Measurements from ENCODE around the gene MGA.

Gene MGA

DNA sequence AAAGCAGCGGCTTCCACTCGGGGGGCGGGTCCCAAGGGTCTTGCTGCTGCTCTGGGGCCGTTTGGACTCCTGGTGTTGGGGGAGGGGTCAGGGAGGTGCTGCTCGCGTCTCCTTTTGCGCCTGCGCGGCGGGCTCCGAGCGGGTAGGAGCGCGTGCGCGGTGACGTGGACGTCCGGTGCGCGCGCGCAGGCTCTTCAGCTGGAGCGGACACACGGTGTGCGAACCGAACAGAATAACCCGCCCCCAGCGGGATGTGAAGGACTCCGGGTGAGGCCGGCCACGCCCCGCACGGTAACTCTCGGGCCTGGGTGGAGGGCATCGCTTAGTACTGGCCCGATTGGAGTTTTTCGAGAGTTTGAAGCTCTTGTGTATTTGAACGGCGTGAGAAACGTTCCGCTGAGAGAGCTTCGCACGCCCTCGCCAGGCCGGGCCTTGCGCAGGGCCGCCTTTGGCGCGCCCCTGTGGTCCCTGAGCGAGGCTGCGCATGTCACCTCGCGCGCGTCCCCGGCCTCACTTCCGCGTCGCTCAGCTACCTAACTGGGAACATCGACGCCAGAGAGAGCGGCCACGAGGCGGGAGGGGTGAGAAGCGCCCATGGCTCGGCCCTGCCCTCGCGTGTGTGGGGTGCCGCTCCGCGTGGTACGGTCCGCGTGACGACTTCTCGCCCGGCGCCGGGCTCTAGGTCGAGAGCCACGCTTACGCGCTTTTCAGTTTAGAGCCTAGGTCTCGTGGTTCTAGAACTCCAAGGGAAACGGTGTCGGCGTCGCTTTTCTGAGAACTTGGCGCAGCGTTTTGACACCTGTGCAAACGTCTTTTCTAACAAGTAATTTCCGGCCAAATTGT is at the start of gene MGA:
TSS of gene MGA (plus strand) at position 171 of the 843 bp plus-strand sequence.
- DNase-seq, result peak; percentile 91

DNA sequence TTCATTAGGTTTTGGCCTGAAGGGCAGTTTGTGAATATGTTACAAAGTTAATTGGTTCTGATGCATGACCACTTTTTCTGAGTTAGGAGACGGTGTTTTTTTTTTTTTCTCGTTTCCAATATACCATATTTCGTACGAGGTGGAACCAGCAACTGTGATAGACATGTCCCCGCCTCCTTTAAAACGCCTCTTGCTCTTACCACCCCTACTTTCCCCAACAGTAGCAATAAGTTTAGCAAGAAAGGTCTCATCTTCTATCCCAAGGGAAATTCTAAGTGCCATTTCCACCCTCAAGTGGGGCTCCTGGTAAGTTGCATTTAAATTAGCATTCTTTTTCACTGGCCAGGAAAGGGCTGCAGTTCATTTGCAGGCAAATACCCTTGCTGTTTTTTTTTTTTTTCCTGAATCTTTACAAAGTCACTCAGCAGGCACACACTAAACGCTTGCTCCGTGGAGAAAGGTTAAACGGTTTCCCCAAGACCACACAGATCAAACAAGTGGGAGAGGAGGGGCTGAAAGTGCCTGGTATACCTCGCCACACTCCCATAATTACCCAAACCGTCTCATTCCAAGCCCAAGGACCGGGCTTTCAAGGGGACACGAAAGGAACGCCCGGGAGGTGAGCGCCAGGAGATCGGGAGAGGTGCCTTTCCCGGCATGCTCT is 39.5 kb upstream of the MGA start:
- no peak for DNase-seq

DNA sequence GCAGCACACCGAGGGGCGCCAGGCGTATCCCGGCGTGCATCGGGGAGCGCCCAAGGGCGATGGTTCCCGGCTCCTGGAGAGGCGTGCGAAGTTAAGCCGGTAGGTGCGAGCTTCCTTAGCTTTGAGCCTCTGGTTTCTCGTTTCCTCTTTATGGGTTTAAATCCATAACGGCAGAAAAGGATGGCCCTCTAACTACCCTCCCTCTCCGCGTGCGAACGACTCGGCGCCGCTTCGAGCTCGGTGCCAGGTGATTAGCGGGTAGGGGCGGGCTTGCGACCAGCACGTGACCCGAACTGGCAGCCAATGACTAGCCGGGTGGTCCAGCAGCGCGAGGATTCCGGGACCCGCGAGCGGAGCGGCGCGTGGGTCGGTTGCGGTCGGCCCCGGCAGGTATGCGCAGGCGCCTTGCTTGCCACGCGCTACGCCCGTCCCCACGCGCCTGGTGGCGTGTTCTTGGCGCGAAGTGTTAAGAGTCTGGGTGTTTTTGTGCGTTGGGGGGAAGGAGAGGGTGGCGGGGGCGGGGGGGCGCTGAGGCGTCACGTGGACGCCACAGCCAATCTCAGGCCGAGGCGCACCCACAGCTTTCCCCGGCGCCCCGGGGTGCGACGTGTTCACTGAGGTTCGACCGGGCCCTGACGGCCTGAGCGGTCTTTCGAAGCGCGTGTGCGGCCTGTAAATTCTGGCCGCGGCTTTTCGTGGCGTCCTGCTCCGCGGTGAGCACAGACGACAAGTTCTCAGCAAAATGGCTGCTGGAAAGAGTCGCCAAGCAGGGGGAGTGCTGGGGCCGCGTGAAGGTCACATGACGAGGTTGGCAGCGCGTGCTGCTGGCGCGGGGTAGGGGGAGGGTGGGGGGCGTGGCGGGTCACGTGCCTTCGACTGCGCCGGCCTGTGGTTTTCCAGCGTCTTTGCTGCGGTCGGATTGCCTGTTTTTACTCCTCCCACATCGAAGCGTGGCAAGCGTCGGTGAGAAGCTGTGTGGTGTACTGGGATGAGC is 38.7 kb upstream of the MGA start:
- peak; percentile 86 for DNase-seq

DNA sequence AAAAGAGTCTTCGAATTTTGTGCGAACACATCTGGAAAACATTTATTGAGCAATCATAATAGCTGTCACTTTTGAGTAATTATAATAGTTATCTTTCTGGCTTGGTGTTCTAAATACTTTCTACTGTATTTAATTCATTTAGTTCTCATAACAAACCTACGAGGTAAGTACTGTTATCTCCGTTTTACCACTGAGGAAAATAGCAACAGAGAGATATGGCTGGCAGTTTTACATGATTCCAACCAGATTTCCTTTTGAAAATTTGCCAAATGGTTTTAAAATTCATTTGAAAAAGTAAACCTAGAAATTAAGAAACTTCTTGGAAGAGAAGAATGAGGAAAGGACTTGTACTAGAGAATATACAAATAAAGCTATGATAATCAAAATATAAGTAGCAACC is 37.3 kb upstream of the MGA start:
- no peak for DNase-seq

DNA sequence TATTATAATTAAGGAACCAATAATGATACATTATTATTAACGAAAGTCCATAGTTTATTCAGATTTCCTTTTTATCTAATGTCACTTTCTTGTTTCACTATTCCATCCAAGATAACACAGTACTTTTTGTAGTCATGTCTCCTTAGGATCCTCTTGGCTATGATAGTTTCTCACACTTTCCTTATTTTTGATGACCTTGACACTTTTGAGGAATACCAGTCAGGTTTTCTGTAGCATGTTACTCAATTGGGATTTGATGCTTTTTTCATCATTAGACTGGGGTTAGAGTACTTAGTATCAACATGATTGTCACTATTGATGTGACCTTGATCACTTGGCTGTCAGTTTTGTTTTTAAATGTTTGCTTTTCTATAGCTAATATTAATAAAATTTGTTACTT is 33.0 kb upstream of the MGA start:
- no peak for DNase-seq

DNA sequence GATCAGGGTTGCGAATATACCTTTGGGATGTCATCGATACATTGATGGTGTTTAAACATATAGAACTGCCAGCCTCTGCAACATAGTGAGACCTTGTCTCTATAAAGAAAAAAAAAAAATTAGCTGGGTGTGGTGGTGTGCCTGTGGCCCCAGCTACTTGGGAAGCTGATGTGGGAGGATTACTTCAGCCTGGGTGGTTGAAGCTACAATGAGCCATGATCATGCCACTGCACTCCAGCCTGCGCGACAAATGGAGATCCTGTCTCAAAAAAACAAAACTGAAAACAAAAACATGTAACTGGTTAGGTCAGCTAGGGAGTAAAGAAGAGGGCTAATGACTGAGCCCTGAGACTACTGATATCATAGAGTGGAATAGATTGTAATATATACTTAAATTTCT is 30.7 kb upstream of the MGA start:
- no peak for DNase-seq

DNA sequence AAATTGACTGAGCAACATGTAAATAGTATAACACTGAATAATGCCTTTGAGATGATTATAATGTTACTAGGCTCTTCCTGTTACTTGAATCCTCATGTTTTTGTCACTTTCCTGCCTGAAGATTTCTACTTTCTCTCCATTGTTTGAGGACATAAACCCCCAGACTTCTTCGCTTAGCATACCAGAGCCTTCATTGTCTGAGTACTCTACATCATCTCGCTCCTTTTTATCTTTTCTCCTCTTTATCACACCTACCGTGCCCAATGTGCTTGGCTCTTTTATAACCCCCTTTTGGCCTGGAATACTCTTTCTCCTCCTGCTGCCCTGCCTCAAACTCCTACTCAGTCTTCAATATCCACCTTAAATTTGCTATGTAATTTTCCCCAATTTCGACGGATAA is 30.3 kb upstream of the MGA start:
- no peak for DNase-seq

DNA sequence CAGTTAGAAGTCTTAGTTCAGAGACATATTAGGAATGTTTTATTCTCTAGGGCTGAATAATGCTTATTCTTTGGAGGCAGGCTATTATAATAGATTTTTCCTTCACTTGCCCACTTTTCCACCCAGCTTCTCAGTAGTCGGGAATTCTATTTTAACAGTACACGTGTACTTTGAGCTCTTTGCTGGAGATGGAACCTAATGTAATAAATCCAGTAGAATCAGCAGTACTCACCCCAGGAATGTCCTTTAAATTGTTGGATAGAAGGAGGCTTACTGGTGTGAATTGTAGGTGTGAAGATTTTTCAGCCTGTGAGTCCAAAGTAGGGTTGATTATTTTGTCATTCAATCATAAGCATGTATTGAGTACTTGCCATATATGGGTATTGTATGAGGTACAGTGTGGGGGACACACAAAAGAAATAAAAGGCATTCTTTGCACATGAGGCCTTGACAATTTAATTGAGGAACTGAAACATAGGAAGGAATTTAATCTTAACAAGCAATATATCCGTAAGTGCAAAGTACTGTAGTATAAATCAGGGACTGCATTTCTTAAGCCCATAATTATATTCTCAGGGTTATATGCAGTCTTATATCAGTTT is 29.5 kb upstream of the MGA start:
- DNase-seq, result no peak

DNA sequence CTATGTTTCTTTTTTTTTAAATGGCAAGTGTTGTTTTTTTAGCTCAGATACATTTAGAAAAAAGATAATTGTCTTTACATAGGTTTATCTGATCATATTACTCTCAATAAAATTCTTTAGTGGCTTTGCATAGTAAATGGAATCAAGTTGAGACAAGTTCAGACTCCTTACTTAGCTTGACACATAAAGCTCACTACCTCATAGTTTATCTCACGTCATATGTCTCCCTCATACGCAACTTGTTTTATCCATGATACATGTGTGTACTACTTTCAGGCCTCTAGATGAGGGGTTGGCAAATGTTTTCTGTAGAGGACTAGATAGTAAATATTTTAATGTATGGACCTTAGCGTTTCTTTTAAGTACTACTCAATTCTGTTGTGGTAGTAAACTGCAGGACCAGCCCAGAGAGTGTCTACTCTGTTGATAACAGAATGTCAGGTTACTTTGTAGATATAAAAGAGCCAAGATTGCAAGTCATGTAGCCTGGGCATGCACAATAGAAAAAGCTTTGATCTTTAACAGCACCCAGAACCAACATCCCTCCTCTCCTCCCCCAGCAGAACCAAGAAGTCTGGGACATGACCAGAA is 28.2 kb upstream of the MGA start:
- no peak for DNase-seq

DNA sequence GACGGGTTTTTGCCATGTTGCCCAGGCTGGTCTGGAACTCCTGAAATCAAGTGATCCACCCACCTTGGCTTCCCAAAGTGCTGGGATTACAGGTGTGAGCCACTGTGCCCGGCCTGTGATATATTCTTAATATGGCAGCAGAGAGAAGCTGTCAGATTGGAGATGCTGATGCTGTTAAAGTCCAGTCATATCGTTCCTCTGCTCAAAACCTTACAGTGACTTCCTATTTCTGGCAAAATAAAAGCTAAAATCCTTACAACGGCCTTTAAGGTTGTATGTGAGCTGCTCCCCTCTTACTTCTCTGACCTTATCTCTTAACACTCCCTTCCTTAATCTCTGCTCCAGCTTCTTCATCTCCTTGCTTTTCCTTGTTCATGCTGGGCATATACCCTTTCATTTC is 26.6 kb upstream of the MGA start:
- no peak for DNase-seq

DNA sequence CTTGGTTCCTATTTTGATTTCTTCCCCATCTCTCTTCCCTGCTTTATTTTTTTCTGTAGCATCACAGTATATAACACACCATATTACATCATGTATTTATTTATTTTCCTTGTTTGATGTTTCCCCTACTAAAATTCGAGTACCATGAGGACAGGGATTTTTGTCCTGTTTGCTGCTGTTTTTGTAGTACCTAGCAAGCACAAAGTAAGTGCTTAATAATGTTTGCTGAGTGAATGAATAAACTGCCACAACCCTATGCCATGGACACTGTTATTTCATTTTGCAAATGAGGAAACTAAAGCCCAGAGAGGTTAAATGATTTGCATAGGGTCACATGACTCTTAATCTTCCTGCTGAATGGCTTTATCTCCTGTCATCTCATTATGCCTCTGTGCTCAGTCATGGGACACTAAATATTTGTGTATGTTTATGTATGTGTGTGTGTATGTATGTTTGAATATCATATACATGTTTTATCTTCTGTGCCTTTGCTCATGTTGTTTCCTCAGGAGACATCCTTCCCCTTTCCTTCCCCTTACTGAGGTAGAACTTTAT is 26.1 kb upstream of the MGA start:
- no peak for DNase-seq

DNA sequence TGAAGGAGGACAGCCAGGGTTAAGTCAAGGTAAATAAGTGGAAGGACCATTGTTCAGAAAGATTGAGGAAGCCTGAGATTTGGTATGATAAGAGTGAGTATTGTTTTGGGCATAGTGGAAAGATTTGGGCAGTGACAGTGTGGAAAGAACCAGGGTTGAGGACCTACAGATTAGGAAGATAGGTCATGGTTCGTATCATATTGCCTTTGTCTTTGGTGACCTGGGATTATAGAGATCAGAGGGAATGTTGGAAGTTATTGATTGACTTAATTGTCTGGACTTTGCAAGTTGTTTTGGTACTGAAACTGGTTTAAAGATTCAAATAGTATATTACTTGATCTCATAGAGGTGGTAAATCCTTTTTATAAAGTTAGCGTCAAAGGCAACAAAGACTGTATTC is 23.1 kb upstream of the MGA start:
- no peak for DNase-seq

DNA sequence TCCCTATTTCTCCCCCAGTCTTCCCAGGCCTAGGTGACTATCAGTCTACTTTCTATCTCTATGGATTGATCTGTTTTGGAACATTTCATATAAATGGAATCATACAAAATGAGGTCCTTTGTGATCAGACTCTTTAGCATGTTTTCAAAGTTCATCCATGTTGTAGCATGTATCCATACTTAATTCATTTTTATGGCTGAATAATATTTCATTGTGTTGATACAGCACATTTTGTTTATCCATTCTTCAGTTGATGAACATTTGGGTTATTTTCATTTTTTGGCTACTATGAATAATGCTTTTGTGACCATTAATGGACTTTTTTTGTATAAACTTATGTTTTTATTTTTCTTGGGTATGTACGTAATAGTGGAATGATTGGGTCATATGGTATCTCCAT is 19.2 kb upstream of the MGA start:
- no peak for DNase-seq

DNA sequence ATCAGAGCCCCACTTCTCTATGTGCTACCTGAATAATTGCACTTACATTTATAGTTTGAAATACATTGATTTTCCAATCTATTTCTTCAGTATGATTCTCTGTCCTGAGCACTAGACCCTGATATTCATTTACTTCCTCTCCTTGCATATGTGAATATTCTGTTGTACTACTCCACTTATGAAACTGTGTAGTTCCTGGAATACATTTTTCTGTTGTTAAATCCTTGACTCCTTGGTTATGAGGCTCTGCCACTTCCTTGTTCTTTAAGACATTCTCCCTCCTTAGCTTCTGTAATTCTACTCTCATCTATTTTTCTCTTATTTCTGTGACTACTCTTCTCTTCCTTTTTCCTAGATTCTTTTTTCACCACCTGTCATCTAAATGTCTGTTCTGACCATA is 12.9 kb upstream of the MGA start:
- no peak for DNase-seq

DNA sequence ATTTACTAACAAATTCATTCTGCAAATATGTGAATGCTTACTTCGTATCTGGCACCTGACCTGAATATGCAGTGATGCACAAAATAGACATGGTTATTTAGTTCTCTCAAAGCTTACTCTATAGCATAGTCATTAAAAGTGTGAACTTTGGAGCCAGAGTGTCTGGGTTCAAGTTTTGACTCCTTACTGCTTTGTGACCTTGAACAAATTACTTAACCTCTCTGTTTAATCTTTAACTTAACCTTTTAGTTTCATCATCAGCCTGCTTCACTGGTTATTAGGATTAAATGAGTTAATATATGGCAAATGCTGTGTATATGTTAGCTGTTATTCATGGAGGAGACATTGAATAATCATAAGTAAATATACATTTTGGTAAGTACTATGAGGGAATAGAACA is 12.1 kb upstream of the MGA start:
- no peak for DNase-seq

DNA sequence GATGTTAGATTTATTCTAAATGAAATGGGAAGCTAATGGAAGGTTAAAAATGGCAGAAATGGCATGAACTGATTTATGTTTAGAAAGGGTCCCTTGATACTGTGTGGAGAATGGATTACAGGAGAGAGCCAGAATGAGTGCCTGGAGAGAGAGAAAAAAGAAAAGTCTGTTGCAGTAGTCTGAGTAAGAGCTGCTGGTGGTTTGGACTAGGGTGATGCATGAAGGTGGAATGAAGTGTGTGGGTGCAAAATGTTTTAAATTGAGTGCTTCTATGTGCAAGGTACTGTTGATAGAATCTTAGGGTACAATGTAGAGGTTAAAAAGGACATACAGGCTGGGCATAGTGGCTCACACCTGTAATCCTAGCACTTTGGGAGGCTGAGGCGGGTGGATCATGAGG is 11.4 kb upstream of the MGA start:
- DNase-seq, result no peak

DNA sequence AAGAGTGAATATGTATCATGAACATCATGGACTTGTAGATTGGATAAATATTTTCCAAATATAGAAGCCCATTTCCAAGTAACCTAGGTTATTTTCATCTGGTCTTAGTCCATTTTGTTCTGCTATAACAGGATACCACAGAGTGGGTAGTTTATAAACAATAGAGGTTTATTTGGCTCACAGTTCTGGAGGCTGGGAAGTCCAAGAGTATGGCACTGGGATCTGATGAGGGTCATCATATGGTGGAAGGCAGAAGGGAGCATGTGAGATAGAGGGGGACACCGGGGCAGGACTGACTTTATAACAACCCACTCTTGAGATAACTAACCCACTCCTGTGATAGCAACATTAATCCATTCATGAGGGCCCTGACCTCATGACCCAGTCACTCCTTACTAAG is 9.4 kb upstream of the MGA start:
- DNase-seq, result no peak

DNA sequence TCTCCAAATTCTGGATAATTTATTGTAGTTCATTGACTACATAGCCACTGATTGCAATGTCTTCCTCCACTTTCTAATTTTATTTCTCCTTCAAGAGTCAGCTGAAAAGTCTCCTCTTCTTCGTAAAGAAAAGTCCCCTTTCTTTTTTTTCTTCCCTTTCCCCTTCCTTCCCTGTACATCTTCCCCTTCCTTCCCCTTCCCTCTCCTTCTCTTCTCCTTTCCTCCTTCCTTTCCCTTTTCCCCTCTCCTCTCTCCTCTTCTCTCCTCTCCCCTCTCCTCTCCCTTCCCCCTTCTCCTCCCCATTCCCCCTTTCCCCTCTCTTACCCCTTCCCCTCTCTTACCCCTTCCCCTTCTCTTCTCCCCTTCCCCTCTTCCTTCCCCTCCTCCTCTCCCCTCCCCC is 8.8 kb upstream of the MGA start:
- DNase-seq, result no peak

DNA sequence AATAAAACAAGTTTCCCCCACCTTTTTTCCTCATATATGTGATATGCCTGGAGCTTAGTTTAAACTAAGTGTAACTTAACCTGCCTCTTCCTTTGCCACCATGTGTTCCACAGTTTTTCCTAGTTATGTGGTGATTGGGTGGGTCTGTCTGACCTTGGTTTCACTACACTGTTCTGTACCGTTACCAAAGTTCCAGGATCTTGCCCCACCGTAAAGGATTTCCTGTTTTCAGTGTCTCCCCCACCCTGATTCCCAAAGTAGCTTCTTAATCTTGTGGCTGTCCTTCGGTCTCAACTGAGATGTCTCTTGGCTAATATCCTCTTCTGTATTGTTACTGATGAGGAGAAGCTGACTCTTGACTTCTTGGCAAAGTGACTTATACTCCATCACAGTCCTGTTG is 6.4 kb upstream of the MGA start:
- DNase-seq, result no peak

DNA sequence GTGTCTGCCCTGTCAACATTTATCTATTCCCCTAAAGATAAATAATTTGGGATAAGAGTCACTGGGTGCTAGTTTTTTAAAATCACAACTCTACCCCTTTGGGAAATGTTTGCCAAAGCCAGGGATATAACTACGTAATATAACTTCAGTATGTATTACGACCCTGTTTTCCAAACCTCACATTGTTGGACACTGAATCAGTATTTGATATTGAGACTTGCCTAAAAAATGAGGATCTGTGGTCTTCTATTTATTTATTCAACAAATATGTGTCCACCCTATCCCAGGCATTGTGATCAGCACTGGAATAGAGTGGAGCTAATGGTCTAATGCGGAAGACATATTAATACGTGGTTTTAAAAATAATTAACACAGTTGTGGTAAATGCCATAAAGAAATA is 4.5 kb upstream of the MGA start:
- DNase-seq, result no peak

DNA sequence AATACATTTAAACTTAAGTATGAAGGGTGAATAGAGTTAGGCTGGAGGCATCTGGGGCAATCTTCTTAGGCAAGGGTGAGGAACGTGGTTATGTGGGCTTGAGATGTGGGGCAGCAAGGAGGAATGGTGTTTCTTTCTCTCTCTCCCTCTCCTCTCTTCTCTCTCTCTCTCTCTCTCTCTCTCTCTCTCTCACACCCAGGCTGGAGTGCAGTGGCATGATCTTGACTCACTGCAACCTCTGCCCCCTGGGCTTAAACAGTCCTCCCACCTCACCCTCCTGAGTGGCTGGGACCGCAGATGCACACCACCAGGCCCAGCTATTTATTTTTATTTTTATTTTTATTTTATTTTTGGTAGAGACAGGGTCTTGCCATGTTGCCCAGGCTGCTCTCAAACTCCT is 4.0 kb upstream of the MGA start:
- no peak for DNase-seq

DNA sequence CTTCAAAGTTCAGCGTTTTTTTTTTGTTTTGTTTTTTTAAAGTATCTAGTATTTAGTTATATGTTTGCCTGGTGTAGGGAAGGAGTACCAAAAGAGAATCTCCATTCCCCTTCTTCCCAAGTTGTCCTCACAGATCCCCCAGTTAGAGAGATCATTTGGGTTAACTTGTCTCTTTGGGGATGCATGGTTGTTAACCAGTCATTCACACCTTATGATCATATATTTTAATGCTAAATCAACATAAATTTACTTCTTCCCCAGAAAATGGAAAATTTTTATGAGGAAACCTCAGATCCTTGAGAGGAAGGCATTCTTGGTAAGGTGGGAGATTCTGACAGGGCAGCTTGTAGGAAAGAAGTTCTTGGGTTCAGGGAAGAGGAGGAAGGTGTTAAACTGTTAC is 1.5 kb upstream of the MGA start:
- DNase-seq, result no peak
